Tibial nerve (tissue), 4 donors: ENCODE data around the gene LAIR2. TPM values are rescaled to one million over a fixed set of nuclear protein-coding genes. Genes with fewer than 3 reads are reported as not detected.

Experiments used
- DNase-seq, 2 donors: peaks; one replicate each; pipeline ENCODE4 v3.0.0-alpha.2; 2019; ENCODE audit warnings: low spot score in 2 of 2
- H3K27ac ChIP-seq, 4 donors: fragments of 200-600 bp; sonication (generic) in 3 of 4; one replicate each; pipeline ENCODE4 v1.5.1; 2017 to 2019; ENCODE audit warnings: mild to moderate bottlenecking in 1 of 4
- H3K27me3 ChIP-seq, 2 donors: fragments of 200-600 bp; sonication (generic) in 1 of 2; one replicate each; pipeline versions ENCODE4 v1.5.1 to v1.6.0; 2017 to 2019
- H3K36me3 ChIP-seq, 3 donors: fragments of 200-600 bp; sonication (generic); one replicate each; pipeline ENCODE4 v1.5.1; 2018 to 2019
- H3K4me1 ChIP-seq, 4 donors: fragments of 200-600 bp; sonication (generic) in 3 of 4; one replicate each; pipeline ENCODE4 v1.5.1; 2017 to 2019
- H3K4me3 ChIP-seq, 4 donors: fragments of 200-600 bp; sonication (generic) in 3 of 4; one replicate each; pipeline ENCODE4 v1.5.1; 2017 to 2019; ENCODE audit warnings: mild to moderate bottlenecking in 1 of 4, moderate library complexity in 1 of 4
- H3K9me3 ChIP-seq, 4 donors: fragments of 200-600 bp; sonication (generic) in 3 of 4; one replicate each; pipeline ENCODE4 v1.5.1; 2017 to 2019
- EP300 ChIP-seq, 2 donors: sonication (generic); formaldehyde crosslinking; IDR thresholded peaks; one replicate each; pipeline ENCODE4 v1.6.1; 2017; ENCODE audit warnings: antibody characterized with exemption in 2 of 2, mild to moderate bottlenecking in 1 of 2
- POLR2A ChIP-seq, 2 donors: fragments of 450-650 bp; IDR thresholded peaks; one replicate each; pipeline ENCODE4 v1.6.1; 2017; ENCODE audit warnings: antibody characterized with exemption in 2 of 2, mild to moderate bottlenecking in 2 of 2, moderate library complexity in 2 of 2
- WGBS, 2 donors: methylation state at CpG; one replicate each; pipeline ENCODE4 v1.1.5; 2018; 5-methylcytosine and 5-hydroxymethylcytosine counted together
- total RNA-seq, 4 donors: library from RNA; depleted of rRNA; stranded (reverse); fragments of >200 nt; gene quantifications; one replicate each; pipeline ENCODE4 v1.1.0, GENCODE V29; 2016
- TF ChIP-seq, protein P1 (sequence below), 5 experiments: fragments of 200-600 bp in 3 of 5; fragments of 450-650 bp in 2 of 5; sonication (generic) in 3 of 5; IDR thresholded peaks; one replicate each; pipeline ENCODE4 v1.5.1; 2016 to 2019; ENCODE audit warnings: antibody characterized with exemption in 5 of 5, mild to moderate bottlenecking in 3 of 5, moderate library complexity in 2 of 5

The LAIR2 gene
- total RNA-seq, 4 donors from 2014 or later: not detected

DNA sequence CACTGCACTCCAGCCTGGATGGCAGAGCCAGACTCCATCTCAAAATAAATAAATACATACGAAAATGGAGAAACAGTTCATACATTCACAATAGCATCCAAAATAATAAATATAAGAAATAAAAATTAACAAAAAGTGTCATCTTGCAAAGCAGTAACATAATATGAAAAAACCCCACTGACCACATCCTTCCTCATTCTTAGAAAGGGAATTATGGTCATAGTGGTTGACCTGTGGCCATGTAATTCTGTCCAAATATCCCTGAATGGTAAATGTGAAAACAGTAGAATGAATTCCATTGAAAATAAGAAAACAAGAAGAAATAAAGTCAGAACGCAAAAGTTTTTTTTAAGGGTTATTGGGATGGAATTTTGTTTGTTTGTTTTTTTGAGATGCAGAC is 22.6 kb upstream of the LAIR2 start:
- DNase-seq: no peak
- H3K27ac ChIP-seq: no peak overlapping the region
- no peaks in the 10 kb centered on the region for H3K9me3 ChIP-seq
- no peak overlapping the region for H3K4me3 ChIP-seq
- H3K27me3 ChIP-seq: peaks cover 0 to 25% of the 10 kb centered on the region in 2 donors
- TF ChIP-seq POLR2A (IDR thresholded peaks at IDR 0.05) (no peak), EP300 (IDR thresholded peaks at IDR 0.05) (no peak)
- TF ChIP-seq, protein P1, sequence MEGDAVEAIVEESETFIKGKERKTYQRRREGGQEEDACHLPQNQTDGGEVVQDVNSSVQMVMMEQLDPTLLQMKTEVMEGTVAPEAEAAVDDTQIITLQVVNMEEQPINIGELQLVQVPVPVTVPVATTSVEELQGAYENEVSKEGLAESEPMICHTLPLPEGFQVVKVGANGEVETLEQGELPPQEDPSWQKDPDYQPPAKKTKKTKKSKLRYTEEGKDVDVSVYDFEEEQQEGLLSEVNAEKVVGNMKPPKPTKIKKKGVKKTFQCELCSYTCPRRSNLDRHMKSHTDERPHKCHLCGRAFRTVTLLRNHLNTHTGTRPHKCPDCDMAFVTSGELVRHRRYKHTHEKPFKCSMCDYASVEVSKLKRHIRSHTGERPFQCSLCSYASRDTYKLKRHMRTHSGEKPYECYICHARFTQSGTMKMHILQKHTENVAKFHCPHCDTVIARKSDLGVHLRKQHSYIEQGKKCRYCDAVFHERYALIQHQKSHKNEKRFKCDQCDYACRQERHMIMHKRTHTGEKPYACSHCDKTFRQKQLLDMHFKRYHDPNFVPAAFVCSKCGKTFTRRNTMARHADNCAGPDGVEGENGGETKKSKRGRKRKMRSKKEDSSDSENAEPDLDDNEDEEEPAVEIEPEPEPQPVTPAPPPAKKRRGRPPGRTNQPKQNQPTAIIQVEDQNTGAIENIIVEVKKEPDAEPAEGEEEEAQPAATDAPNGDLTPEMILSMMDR (IDR thresholded peaks at IDR 0.05): no peak
- 68 to 72% methylated on average over 2 of the region's 2 CpGs for WGBS, 2 donors
- peaks cover 0 to 8% (median 0%) of the 10 kb centered on the region in 4 donors for H3K4me1 ChIP-seq
- H3K36me3 ChIP-seq: no peaks in the 10 kb centered on the region

DNA sequence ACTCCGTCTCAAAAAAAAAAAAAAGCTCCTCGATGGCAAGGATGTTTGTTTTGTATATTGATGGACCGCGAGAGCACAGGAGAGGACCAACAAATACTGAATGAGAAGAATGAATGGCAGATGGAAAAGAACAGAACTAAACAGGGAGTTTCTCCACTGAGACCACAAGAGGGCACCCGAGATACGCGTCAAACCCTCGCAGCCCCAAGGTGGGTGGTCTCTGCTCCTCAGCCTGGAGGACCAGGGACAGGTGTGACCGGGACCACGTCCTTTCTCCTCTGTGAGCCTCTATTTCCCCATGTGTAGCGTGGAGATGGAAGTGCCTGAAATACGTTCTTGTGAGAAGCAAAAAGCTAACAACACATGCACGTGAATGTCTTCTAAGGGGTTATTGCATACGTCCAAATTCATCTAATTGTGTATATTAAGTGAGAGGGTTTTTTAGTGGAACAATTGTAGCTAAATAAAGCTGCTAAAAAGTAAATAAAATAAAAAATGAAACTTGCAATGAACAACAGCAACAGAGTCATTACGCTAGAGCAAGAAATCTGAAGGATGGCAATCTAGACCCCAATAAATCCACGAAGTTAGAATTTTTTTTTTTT is 21.2 kb upstream of the LAIR2 start:
- no peaks in the 10 kb centered on the region for H3K36me3 ChIP-seq
- TF ChIP-seq, protein P1 (IDR thresholded peaks at IDR 0.05): peak; percentile 47 to 72 (median 55)
- TF ChIP-seq EP300 (IDR thresholded peaks at IDR 0.05): no peak
- no peak for TF ChIP-seq POLR2A (IDR thresholded peaks at IDR 0.05)
- WGBS, 2 donors: 12 to 13% methylated on average over 16 of the region's 16 CpGs
- H3K27ac ChIP-seq: no peak overlapping the region
- peaks cover 0 to 25% of the 10 kb centered on the region in 2 donors for H3K27me3 ChIP-seq
- peaks cover 0 to 8% (median 0%) of the 10 kb centered on the region in 4 donors for H3K4me1 ChIP-seq
- H3K9me3 ChIP-seq: no peaks in the 10 kb centered on the region
- DNase-seq: no peak
- no peak overlapping the region for H3K4me3 ChIP-seq

DNA sequence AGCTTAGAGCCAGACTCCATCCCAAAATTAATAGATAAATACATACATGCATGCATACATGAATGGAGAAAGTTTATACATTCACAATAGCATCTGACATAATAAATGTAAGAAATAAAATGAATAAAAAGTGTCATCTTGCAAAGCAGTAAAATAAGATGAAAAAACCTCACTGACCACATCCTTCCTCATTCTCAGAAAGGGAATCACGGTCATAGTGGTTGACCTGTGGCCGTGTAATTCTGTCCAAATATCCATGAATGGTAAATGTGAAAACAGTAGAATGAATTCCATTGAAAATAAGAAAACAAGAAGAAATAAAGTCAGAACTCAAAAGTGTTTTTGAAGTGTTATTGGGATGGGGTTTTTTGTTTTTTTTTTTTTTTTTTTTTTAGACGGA is 19.7 kb upstream of the LAIR2 start:
- Histone ChIP-seq H3K9me3 (no peaks in the 10 kb centered on the region), H3K4me3 (no peak overlapping the region), H3K27ac (no peak overlapping the region), H3K4me1 (peaks cover 0 to 8% (median 0%) of the 10 kb centered on the region in 4 donors), H3K36me3 (no peaks in the 10 kb centered on the region), H3K27me3 (peaks cover 0 to 18% of the 10 kb centered on the region in 2 donors)
- TF ChIP-seq EP300 (IDR thresholded peaks at IDR 0.05) (no peak), POLR2A (IDR thresholded peaks at IDR 0.05) (no peak)
- TF ChIP-seq, protein P1 (IDR thresholded peaks at IDR 0.05): no peak
- WGBS, 2 donors: 49 to 63% methylated on average over 3 of the region's 3 CpGs
- no peak for DNase-seq

DNA sequence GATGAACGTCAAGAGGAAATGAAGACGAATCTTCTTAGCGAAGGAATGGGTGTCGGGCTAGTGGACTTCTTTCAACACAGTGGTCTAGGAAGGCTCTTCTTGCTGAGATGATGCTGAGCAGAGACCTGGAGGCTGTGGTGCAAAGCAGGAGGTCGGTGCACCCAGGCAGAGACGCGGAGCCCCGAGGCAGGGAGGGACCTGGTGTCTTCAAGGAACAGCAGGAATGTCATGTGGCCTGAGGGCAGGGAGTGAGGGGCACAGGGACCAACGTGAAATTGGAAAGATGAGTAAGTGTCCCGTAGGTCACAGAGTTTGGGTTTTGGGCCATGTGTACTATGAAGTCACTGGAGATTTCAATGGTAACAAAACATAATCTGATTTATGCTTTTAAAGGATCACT is 18.2 kb upstream of the LAIR2 start:
- peaks cover 0 to 8% (median 0%) of the 10 kb centered on the region in 4 donors for H3K4me1 ChIP-seq
- no peak for DNase-seq
- H3K9me3 ChIP-seq: no peaks in the 10 kb centered on the region
- no peak overlapping the region for H3K4me3 ChIP-seq
- peaks cover 0 to 16% of the 10 kb centered on the region in 2 donors for H3K27me3 ChIP-seq
- 81 to 82% methylated on average over 10 of the region's 10 CpGs for WGBS, 2 donors
- H3K36me3 ChIP-seq: no peaks in the 10 kb centered on the region
- TF ChIP-seq POLR2A (IDR thresholded peaks at IDR 0.05): no peak
- TF ChIP-seq EP300 (IDR thresholded peaks at IDR 0.05): no peak
- TF ChIP-seq, protein P1 (IDR thresholded peaks at IDR 0.05): no peak
- no peak overlapping the region for H3K27ac ChIP-seq

DNA sequence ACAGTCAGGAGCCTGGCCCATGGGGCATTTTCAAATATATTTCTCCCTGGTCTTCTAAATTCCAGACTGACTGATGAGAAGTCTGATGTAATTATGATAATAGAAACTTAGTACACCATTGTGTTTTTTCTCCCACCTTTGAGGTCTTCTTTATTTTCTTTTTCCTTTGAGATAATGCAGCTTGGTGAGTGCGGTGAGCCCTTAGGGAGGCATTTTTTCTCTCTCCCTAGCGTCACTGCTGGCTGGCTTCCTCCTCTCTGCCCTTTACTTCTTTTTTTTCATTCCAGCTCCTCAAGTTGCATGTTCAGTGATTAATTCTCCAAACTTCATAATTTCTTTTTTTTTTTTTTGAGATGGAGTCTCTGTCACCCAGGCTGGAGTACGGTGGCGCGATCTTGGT is 16.8 kb upstream of the LAIR2 start:
- Histone ChIP-seq H3K9me3 (no peaks in the 10 kb centered on the region), H3K27ac (no peak overlapping the region), H3K4me1 (peaks cover 0 to 8% (median 0%) of the 10 kb centered on the region in 4 donors), H3K36me3 (no peaks in the 10 kb centered on the region), H3K4me3 (no peak overlapping the region), H3K27me3 (peaks cover 0 to 16% of the 10 kb centered on the region in 2 donors)
- 57 to 61% methylated on average over 5 of the region's 5 CpGs for WGBS, 2 donors
- DNase-seq: no peak
- no peak for TF ChIP-seq EP300 (IDR thresholded peaks at IDR 0.05)
